SK-N-SH treated with all-trans-retinoic acid at 6 μM for 48 hours (cell line): ENCODE results near the gene PSMA7.

Source experiments
- ATAC-seq: fragments of 200-7000 bp; cut with Tn5 transposase; 3 replicates; pipeline ENCODE4 v1.9.1; 2020; ENCODE audit warnings: mild to moderate bottlenecking, moderate library complexity
- ARNTL ChIP-seq: fragments of 450-650 bp; formaldehyde crosslinking; IDR thresholded peaks from 2 replicates; pipeline ENCODE4 v1.5.0; 2020; ENCODE audit warnings: low read depth, mild to moderate bottlenecking, moderate library complexity, borderline replicate concordance
- BACH2 ChIP-seq: fragments of 250-450 bp; sonication (Bioruptor Pico); IDR thresholded peaks from 2 replicates; pipeline ENCODE4 v1.9.0; 2021; ENCODE audit warnings: mild to moderate bottlenecking, borderline replicate concordance
- CREB5 ChIP-seq: fragments of 250-450 bp; sonication (Bioruptor Pico); IDR thresholded peaks from 2 replicates; pipeline ENCODE4 v1.5.1; 2020; ENCODE audit warnings: low read depth, mild to moderate bottlenecking, moderate library complexity
- CSDC2 ChIP-seq: fragments of 250-450 bp; sonication (Bioruptor Pico); IDR thresholded peaks from 2 replicates; pipeline ENCODE4 v1.5.0; 2020; ENCODE audit warnings: mild to moderate bottlenecking, moderate library complexity
- CSRNP3 ChIP-seq: fragments of 250-450 bp; sonication (Bioruptor Pico); IDR thresholded peaks from 2 replicates; pipeline ENCODE4 v1.5.1; 2021; ENCODE audit warnings: mild to moderate bottlenecking, moderate library complexity
- ESRRG ChIP-seq: fragments of 250-450 bp; sonication (Bioruptor Pico); IDR thresholded peaks from 2 replicates; pipeline ENCODE4 v1.6.1; 2021; ENCODE audit warnings: mild to moderate bottlenecking
- GLIS3 ChIP-seq: fragments of 250-450 bp; sonication (Bioruptor Pico); IDR thresholded peaks from 2 replicates; pipeline ENCODE4 v1.5.0; 2020; ENCODE audit warnings: mild to moderate bottlenecking, moderate library complexity
- ISL1 ChIP-seq: fragments of 250-450 bp; sonication (Bioruptor Pico); IDR thresholded peaks from 2 replicates; pipeline ENCODE4 v2.1.2; 2022; ENCODE audit warnings: mild to moderate bottlenecking, moderate library complexity
- OSR1 ChIP-seq: fragments of 250-450 bp; sonication (Bioruptor Pico); IDR thresholded peaks from 2 replicates; pipeline ENCODE4 v1.8.0; 2022; ENCODE audit warnings: moderate library complexity, mild to moderate bottlenecking, inconsistent platforms
- PATZ1 ChIP-seq: fragments of 250-450 bp; sonication (Bioruptor Pico); IDR thresholded peaks from 2 replicates; pipeline ENCODE4 v1.8.0; 2020; ENCODE audit warnings: mild to moderate bottlenecking, moderate library complexity, borderline replicate concordance
- POU6F1 ChIP-seq: fragments of 250-450 bp; sonication (Bioruptor Pico); IDR thresholded peaks from 2 replicates; pipeline ENCODE4 v1.8.0; 2021; ENCODE audit warnings: low read depth, mild to moderate bottlenecking, moderate library complexity, borderline replicate concordance
- PPARA ChIP-seq: fragments of 250-450 bp; sonication (Bioruptor Pico); IDR thresholded peaks from 2 replicates; pipeline ENCODE4 v1.5.0; 2020; ENCODE audit warnings: mild to moderate bottlenecking, borderline replicate concordance
- RARB ChIP-seq: fragments of 250-450 bp; sonication (Bioruptor Pico); IDR thresholded peaks from 2 replicates; pipeline ENCODE4 v1.8.0; 2021; ENCODE audit warnings: mild to moderate bottlenecking, moderate library complexity
- SNAI2 ChIP-seq: fragments of 250-450 bp; sonication (Bioruptor Pico); IDR thresholded peaks from 2 replicates; pipeline ENCODE4 v1.5.0; 2020; ENCODE audit warnings: mild to moderate bottlenecking, moderate library complexity
- TCF4 ChIP-seq: fragments of 250-450 bp; sonication (Bioruptor Pico); IDR thresholded peaks from 2 replicates; pipeline ENCODE4 v1.8.0; 2021; ENCODE audit warnings: mild to moderate bottlenecking, moderate library complexity, borderline replicate concordance
- TOX ChIP-seq: fragments of 250-450 bp; sonication (Bioruptor Pico); IDR thresholded peaks from 2 replicates; pipeline ENCODE4 v1.8.0; 2021; ENCODE audit warnings: mild to moderate bottlenecking, moderate library complexity, borderline replicate concordance
- TSHZ2 ChIP-seq: fragments of 250-450 bp; sonication (Bioruptor Pico); IDR thresholded peaks from 2 replicates; pipeline ENCODE4 v1.5.0; 2020; ENCODE audit warnings: mild to moderate bottlenecking, moderate library complexity
- ZC3H10 ChIP-seq: fragments of 250-450 bp; sonication (Bioruptor Pico); IDR thresholded peaks from 2 replicates; pipeline ENCODE4 v1.5.1; 2021; ENCODE audit warnings: mild to moderate bottlenecking, moderate library complexity
- ZFP3 ChIP-seq: fragments of 250-450 bp; sonication (Bioruptor Pico); IDR thresholded peaks from 2 replicates; pipeline ENCODE4 v1.5.0; 2020; ENCODE audit warnings: mild to moderate bottlenecking, moderate library complexity
- ZFP30 ChIP-seq: fragments of 450-650 bp; formaldehyde crosslinking; IDR thresholded peaks from 2 replicates; pipeline ENCODE4 v1.5.0; 2022; ENCODE audit warnings: mild to moderate bottlenecking, moderate library complexity
- ZNF565 ChIP-seq: fragments of 450-650 bp; formaldehyde crosslinking; conservative IDR thresholded peaks from 2 replicates; pipeline ENCODE4 v1.5.0; 2020; ENCODE audit warnings: low read depth, mild to moderate bottlenecking, moderate library complexity
- ZNF70 ChIP-seq: fragments of 450-650 bp; formaldehyde crosslinking; IDR thresholded peaks from 2 replicates; pipeline ENCODE4 v1.5.0; 2020; ENCODE audit warnings: mild to moderate bottlenecking, moderate library complexity
- ZNF8 ChIP-seq: fragments of 450-650 bp; formaldehyde crosslinking; IDR thresholded peaks from 2 replicates; pipeline ENCODE4 v1.5.0; 2020; ENCODE audit warnings: mild to moderate bottlenecking, moderate library complexity

Gene PSMA7

GRCh38 chr20:62141043-62141396, 2.2 kb downstream of the PSMA7 start:
- ATAC-seq, result no peak
- TF ChIP-seq POU6F1 (no peak), ZNF8 (CRISPR knock-in tag) (no peak), TCF4 (no peak), BACH2 (CRISPR knock-in tag) (no peak), OSR1 (no peak), RARB (CRISPR knock-in tag) (no peak), GLIS3 (no peak), TSHZ2 (CRISPR knock-in tag) (no peak), TOX (CRISPR knock-in tag) (no peak), ISL1 (no peak), CREB5 (no peak), ESRRG (CRISPR knock-in tag) (no peak), PPARA (CRISPR knock-in tag) (no peak), PATZ1 (CRISPR knock-in tag) (no peak)

GRCh38 chr20:62139636-62140035, 3.6 kb downstream of the PSMA7 start:
- no peak for ATAC-seq

GRCh38 chr20:62138912-62139311, 4.3 kb downstream of the PSMA7 start:
- no peak for ATAC-seq
- TF ChIP-seq ZC3H10 (CRISPR knock-in tag), result no peak
- TF ChIP-seq GLIS3, result no peak
- no peak for TF ChIP-seq ZFP30 (CRISPR knock-in tag)
- no peak for TF ChIP-seq TOX (CRISPR knock-in tag)
- no peak for TF ChIP-seq CSDC2 (CRISPR knock-in tag)
- no peak for TF ChIP-seq ZNF565 (CRISPR knock-in tag)
- TF ChIP-seq ARNTL, result no peak
- TF ChIP-seq PATZ1 (CRISPR knock-in tag), result no peak
- no peak for TF ChIP-seq ZFP3
- TF ChIP-seq, all 23 proteins: peak for 0

More at GRCh38 chr20:62139636-62140035, 3.6 kb downstream of the PSMA7 start:
- no peak for TF ChIP-seq SNAI2 (CRISPR knock-in tag)
- TF ChIP-seq PPARA (CRISPR knock-in tag), result no peak

- no peak for ATAC-seq
- no peak for TF ChIP-seq PPARA (CRISPR knock-in tag)
- TF ChIP-seq ZNF70 (CRISPR knock-in tag), result no peak
- no peak for TF ChIP-seq ARNTL
- TF ChIP-seq ZFP30 (CRISPR knock-in tag), result no peak
- no peak for TF ChIP-seq TCF4
- no peak for TF ChIP-seq CSRNP3
- no peak for TF ChIP-seq RARB (CRISPR knock-in tag)
- TF ChIP-seq OSR1, result no peak
Measured at GRCh38 chr20:62138204-62138543, 5.0 kb downstream of the PSMA7 start.
